Pancreas (tissue), 10 donors: ENCODE measurements around the gene SORL1. TPM values are rescaled to one million over a fixed set of nuclear protein-coding genes. Genes with fewer than 3 reads are reported as not detected.

Experiments used
- ATAC-seq, 4 donors: fragments of 200-7000 bp; cut with Tn5 transposase; one replicate each; pipeline versions ENCODE4 v1.8.0 to v1.9.1; 2020; ENCODE audit warnings: mild to moderate bottlenecking in 4 of 4, moderate library complexity in 4 of 4
- DNase-seq, 6 donors: peaks; one replicate each; pipeline ENCODE4 v3.0.0-alpha.2; 2020
- FAIRE-seq: peaks from 2 replicates; lab custom pipeline; 2012; peaks lifted over from hg19 to GRCh38; lab: Jason Lieb, UNC
- H3K27ac ChIP-seq, 4 donors: fragments of 200-600 bp; sonication (generic); 1 replicate in 3 of 4; 2 replicates in 1 of 4; pipeline versions ENCODE4 v1.5.0 to v1.8.0; 2020
- H3K27me3 ChIP-seq, 4 donors: fragments of 200-600 bp; one replicate each; pipeline ENCODE4 v1.8.0; 2021
- H3K36me3 ChIP-seq, 3 donors: fragments of 200-600 bp; sonication (generic) in 1 of 3; one replicate each; pipeline versions ENCODE4 v1.5.0 to v1.8.0; 2020 to 2021
- H3K4me1 ChIP-seq, 3 donors: fragments of 200-600 bp; one replicate each; pipeline ENCODE4 v1.8.0; 2021
- H3K4me3 ChIP-seq, 4 donors: fragments of 200-600 bp; sonication (generic) in 2 of 4; one replicate each; pipeline versions ENCODE4 v1.5.0 to v1.8.0; 2020 to 2021
- H3K9me3 ChIP-seq, 4 donors: fragments of 200-600 bp; one replicate each; pipeline ENCODE4 v1.8.0; 2021
- CTCF ChIP-seq, 4 donors: fragments of 200-600 bp; sonication (generic) in 3 of 4; IDR thresholded peaks; one replicate each; pipeline versions ENCODE4 v1.5.0 to v1.8.0; 2021; ENCODE audit warnings: antibody characterized with exemption in 4 of 4
- WGBS, 2 donors: extraction: QIAGEN DNeasy Blood & Tissue Kit; methylation state at CpG; one replicate each; pipeline ENCODE4 v1.1.7; 2013; 5-methylcytosine and 5-hydroxymethylcytosine counted together
- intact Hi-C, 3 donors: fragments of 100-400 bp; cut with DNase I; formaldehyde crosslinking; loops; one replicate each; pipeline versions ENCODE4 v1.11.1 to v1.14.2; 2022
- polyA plus RNA-seq, 2 donors: library from polyadenylated mRNA; stranded (reverse); fragments of 200-250 nt; gene quantifications; one replicate each; pipeline ENCODE4 v1.2.3, GENCODE V29; 2013
- total RNA-seq, 6 donors: library from RNA; stranded (reverse); fragmentation: NEBNext Ultra II Directional in 4 of 6; extraction: Animal tissue kit (Norgen Biotek cat#: 25700) in 4 of 6; gene quantifications; one replicate each; pipeline versions ENCODE4 v1.2.1 to v1.2.4, GENCODE V29; 2021 to 2023
- donor health status: healthy with polysubstance abuse.
- donor health status: DM: no; HTN: no; CAD: no; lungs with moderate emphysema.
- donor health status: DM: no; HTN: no; CAD: no.
- donor health status: control.
- donor health status: control.
- donor health status: Bipolar disorder and iron deficiency.
- donor health status: DM: yes; HTN: yes; CAD: no.
- donor health status: DM: no; HTN: no; CAD: no.
- donor health status: DM: no; HTN: no; CAD: no.
- donor health status: DM: yes; HTN: yes; CAD: no.

Gene SORL1
- total and polyA plus RNA-seq, 8 donors = 2.7 to 47.5 (median 15.5) TPM

GRCh38 chr11:121427400-121427744, 24.7 kb upstream of the SORL1 start:
- Histone ChIP-seq H3K9me3 (no peaks in the 10 kb centered on the region), H3K27me3 (peaks cover 0 to 5% (median 0%) of the 10 kb centered on the region in 4 donors), H3K4me3 (peak overlapping the region in 2 of 4 donors; percentile 20 to 37), H3K4me1 (no peaks in the 10 kb centered on the region), H3K27ac (no peak overlapping the region), H3K36me3 (no peaks in the 10 kb centered on the region)
- ATAC-seq (no peak), FAIRE-seq (no peak), DNase-seq (no peak)
- intact Hi-C loops = no loop called here
- peak in 1 of 4 donors; percentile 4 for TF ChIP-seq CTCF (IDR thresholded peaks at IDR 0.05)
- 11 to 12% methylated on average over 8 of the region's 8 CpGs for WGBS, 2 donors

DNA sequence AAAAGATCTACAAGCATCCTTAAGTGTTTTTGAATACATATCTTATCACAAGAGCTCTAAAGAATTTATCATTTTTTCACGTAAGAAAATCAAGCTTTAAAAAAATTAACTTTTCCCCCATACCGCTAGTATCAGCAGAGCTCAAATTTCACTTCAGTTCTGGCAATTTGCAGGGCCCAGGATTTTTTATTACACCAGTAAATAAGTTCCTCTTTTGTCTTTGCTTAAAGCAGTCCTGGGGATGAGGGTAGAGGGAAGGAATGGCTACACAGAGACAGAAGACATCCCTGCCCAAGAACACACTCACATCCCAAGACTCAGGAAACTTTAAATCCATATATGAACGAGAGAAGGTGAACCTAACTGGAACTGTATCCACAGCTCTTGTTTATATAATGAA, 22.6 kb upstream of the SORL1 start:
- 23 to 31% methylated on average over 3 of the region's 3 CpGs for WGBS, 2 donors
- intact Hi-C loops = no loop called here
- TF ChIP-seq CTCF (IDR thresholded peaks at IDR 0.05) = no peak

DNA sequence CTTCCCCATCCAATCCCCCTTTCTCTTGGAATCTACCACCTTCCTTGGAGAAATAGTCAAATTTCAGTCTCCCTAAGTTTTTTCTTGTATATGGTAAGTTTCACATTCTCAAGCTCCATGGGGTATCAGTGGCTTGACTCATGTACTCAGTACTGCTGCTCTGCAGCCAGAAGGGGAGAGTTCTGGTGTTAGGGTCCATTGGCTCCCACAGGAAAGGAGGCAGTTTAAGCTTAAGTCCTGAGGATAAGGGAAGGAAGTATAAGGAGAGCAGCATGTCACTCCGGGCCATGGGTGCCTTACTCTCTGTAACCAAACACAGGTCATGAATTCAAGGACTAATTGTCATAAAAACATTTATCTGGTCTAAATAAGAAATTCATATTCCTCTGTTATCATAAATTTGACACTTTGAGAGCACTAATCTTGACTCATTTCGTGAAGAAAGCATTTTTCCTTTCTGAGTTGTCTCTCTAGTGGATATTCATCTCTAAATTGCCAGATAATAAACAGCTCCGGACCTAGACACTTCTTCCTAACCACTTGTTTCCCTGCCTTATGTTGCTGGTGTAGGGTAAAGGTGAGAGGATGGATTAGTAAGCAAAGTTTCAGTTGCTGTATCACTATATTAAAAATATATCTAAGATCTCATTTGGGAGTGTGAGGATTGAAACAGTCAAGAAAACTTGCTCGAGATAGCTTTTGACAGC, 20.1 kb upstream of the SORL1 start:
- H3K4me1 ChIP-seq = no peaks in the 10 kb centered on the region
- H3K36me3 ChIP-seq = no peaks in the 10 kb centered on the region
- H3K27me3 ChIP-seq = peaks cover 0 to 5% (median 0%) of the 10 kb centered on the region in 4 donors
- no peak overlapping the region for H3K4me3 ChIP-seq
- no peak overlapping the region for H3K27ac ChIP-seq
- intact Hi-C loops = no loop called here
- WGBS, 2 donors = 67 to 70% methylated on average over 4 of the region's 4 CpGs
- ATAC-seq (no peak), FAIRE-seq (no peak), DNase-seq (no peak)
- TF ChIP-seq CTCF (IDR thresholded peaks at IDR 0.05) = no peak
- H3K9me3 ChIP-seq = no peaks in the 10 kb centered on the region

More for the DNA sequence above, 22.6 kb upstream of the SORL1 start:
- no peak for DNase-seq
- no peak overlapping the region for H3K27ac ChIP-seq
- no peak for FAIRE-seq
- H3K9me3 ChIP-seq = no peaks in the 10 kb centered on the region
- no peak overlapping the region for H3K4me3 ChIP-seq
- no peaks in the 10 kb centered on the region for H3K4me1 ChIP-seq
- no peaks in the 10 kb centered on the region for H3K36me3 ChIP-seq
- peaks cover 0 to 5% (median 0%) of the 10 kb centered on the region in 4 donors for H3K27me3 ChIP-seq
- peak in 1 of 4 donors; percentile 31 for ATAC-seq

GRCh38 chr11:121435132-121435531, 17.0 kb upstream of the SORL1 start:
- no peak for DNase-seq
- no peak overlapping the region for H3K4me3 ChIP-seq
- no peak for ATAC-seq
- intact Hi-C loops = no loop called here
- WGBS, 2 donors = 67 to 69% methylated on average over 4 of the region's 4 CpGs
- H3K27me3 ChIP-seq = no peaks in the 10 kb centered on the region
- no peak for TF ChIP-seq CTCF (IDR thresholded peaks at IDR 0.05)
- no peaks in the 10 kb centered on the region for H3K36me3 ChIP-seq
- no peak overlapping the region for H3K27ac ChIP-seq
- no peak for FAIRE-seq
- H3K4me1 ChIP-seq = no peaks in the 10 kb centered on the region
- no peaks in the 10 kb centered on the region for H3K9me3 ChIP-seq
